H1 (cell line): ENCODE data around the gene ANXA3. TPM values are rescaled to one million over a fixed set of nuclear protein-coding genes. Genes with fewer than 3 reads are reported as not detected.

Experiments
- CTCF ChIA-PET: fragments of 300-600 bp; sonication (Branson Sonifier 250); formaldehyde crosslinking; loops from one replicate; lab custom pipeline; 2021; ENCODE audit not compliant: partially characterized antibody; lab: Charles Lee
- POLR2A ChIA-PET: fragments of 300-600 bp; sonication (Branson Sonifier 250); formaldehyde crosslinking; loops from one replicate; lab custom pipeline; 2021; ENCODE audit warnings: inconsistent platforms; ENCODE audit not compliant: partially characterized antibody; lab: Charles Lee
- DNase-seq, 2 experiments: peaks; one replicate each; pipeline versions ENCODE4 v3.0.0 to v3.0.0-alpha.2; 2010 to 2022; ENCODE audit warnings: low spot score in 2 of 2, low read depth in 1 of 2, mixed read lengths in 1 of 2
- FAIRE-seq: peaks from 2 replicates; lab custom pipeline; 2011; peaks lifted over from hg19 to GRCh38; lab: Jason Lieb, UNC
- H2AFZ ChIP-seq: 2 replicates; pipeline ENCODE4 v1.8.1; 2012; ENCODE audit warnings: low read length, inconsistent platforms
- H2AK5ac ChIP-seq: 2 replicates; pipeline ENCODE4 v1.6.1; 2013; ENCODE audit warnings: low read depth, low read length
- H2BK120ac ChIP-seq: replicated peaks from 2 replicates; pipeline ENCODE3; 2013; ENCODE audit warnings: low read depth, low read length, inconsistent platforms
- H2BK12ac ChIP-seq: 2 replicates; pipeline ENCODE4 v1.6.1; 2013; ENCODE audit warnings: low read depth, low read length
- H2BK15ac ChIP-seq: 2 replicates; pipeline ENCODE4 v1.6.1; 2013; ENCODE audit warnings: low read length
- H2BK20ac ChIP-seq: 2 replicates; pipeline ENCODE4 v1.6.1; 2013; ENCODE audit warnings: low read length
- H2BK5ac ChIP-seq: 2 replicates; pipeline ENCODE4 v1.6.1; 2013; ENCODE audit warnings: low read depth, low read length
- H3K14ac ChIP-seq: 2 replicates; pipeline ENCODE4 v1.6.1; 2013; ENCODE audit warnings: inconsistent platforms; ENCODE audit not compliant: insufficient read length
- H3K18ac ChIP-seq: 2 replicates; pipeline ENCODE4 v1.6.1; 2013; ENCODE audit warnings: low read length; ENCODE audit errors: extremely low read depth
- H3K23ac ChIP-seq: 2 replicates; pipeline ENCODE4 v1.6.1; 2013; ENCODE audit warnings: inconsistent platforms; ENCODE audit not compliant: insufficient read length
- H3K23me2 ChIP-seq: 2 replicates; pipeline ENCODE4 v1.6.1; 2013; ENCODE audit warnings: low read depth, low read length
- H3K27ac ChIP-seq: 2 replicates; pipeline ENCODE4 v1.6.1; 2011; ENCODE audit warnings: low read depth, low read length, inconsistent platforms
- H3K27me3 ChIP-seq, 4 experiments: replicated peaks in 1 of 4; 1 replicate in 1 of 4; 2 replicates in 3 of 4; pipeline versions ENCODE4 v1.6.1 to v1.8.1; 2011 to 2013; ENCODE audit warnings: low read length in 3 of 4, mild to moderate bottlenecking in 3 of 4, inconsistent platforms in 2 of 4, mixed read lengths in 2 of 4, moderate library complexity in 1 of 4; ENCODE audit not compliant: control insufficient read depth in 3 of 4, insufficient read depth in 3 of 4; ENCODE audit errors: extremely low read depth in 1 of 4
- H3K36me3 ChIP-seq, 4 experiments: 2 replicates each; pipeline versions ENCODE4 v1.6.1 to v1.8.1; 2011 to 2013; ENCODE audit warnings: mild to moderate bottlenecking in 4 of 4, low read length in 3 of 4, moderate library complexity in 2 of 4, control low read depth in 1 of 4, inconsistent platforms in 1 of 4; ENCODE audit not compliant: insufficient read depth in 4 of 4, control insufficient read depth in 2 of 4
- H3K4ac ChIP-seq: replicated peaks from 2 replicates; pipeline ENCODE3; 2013; ENCODE audit warnings: low read length, low read depth, mixed read lengths, inconsistent platforms; ENCODE audit not compliant: insufficient read length
- H3K4me1 ChIP-seq, 4 experiments: replicated peaks in 1 of 4; 1 replicate in 1 of 4; 2 replicates in 3 of 4; pipeline versions ENCODE4 v1.6.1 to v1.8.1; 2011 to 2013; ENCODE audit warnings: low read length in 3 of 4, inconsistent platforms in 2 of 4, mixed read lengths in 1 of 4; ENCODE audit not compliant: insufficient read depth in 4 of 4, control insufficient read depth in 3 of 4
- H3K4me2 ChIP-seq, 2 experiments: 2 replicates each; pipeline versions ENCODE4 v1.6.1 to v1.8.1; 2011 to 2013; ENCODE audit warnings: low read depth in 2 of 2, low read length in 2 of 2, control low read depth in 1 of 2, inconsistent platforms in 1 of 2, mild to moderate bottlenecking in 1 of 2; ENCODE audit not compliant: insufficient read depth in 1 of 2
- H3K4me3 ChIP-seq, 4 experiments: fragments of 200-600, 300-600 bp in 1 of 4; sonication (generic), shearing (Covaris generic), sonication (Bioruptor Twin) in 1 of 4; 2 replicates each; pipeline versions ENCODE4 v1.5.1 to v1.8.1; 2011 to 2016; ENCODE audit warnings: low read length in 4 of 4, low read depth in 3 of 4, control low read depth in 2 of 4, inconsistent platforms in 2 of 4, mild to moderate bottlenecking in 2 of 4, mixed read lengths in 1 of 4, moderate library complexity in 1 of 4; ENCODE audit not compliant: insufficient read depth in 2 of 4; ENCODE audit errors: extremely low read depth in 1 of 4
- H3K56ac ChIP-seq: replicated peaks from 2 replicates; pipeline ENCODE3; 2013; ENCODE audit warnings: low read depth, mild to moderate bottlenecking, mixed read lengths, low read length, inconsistent platforms; ENCODE audit not compliant: insufficient read length
- H3K79me1 ChIP-seq: 2 replicates; pipeline ENCODE4 v1.6.1; 2013; ENCODE audit warnings: low read depth, low read length, control low read depth
- H3K79me2 ChIP-seq, 2 experiments: 2 replicates each; pipeline versions ENCODE4 v1.6.1 to v1.8.1; 2012 to 2013; ENCODE audit warnings: low read length in 2 of 2, mild to moderate bottlenecking in 2 of 2, inconsistent platforms in 1 of 2; ENCODE audit not compliant: insufficient read depth in 2 of 2, control insufficient read depth in 1 of 2
- H3K9ac ChIP-seq, 4 experiments: replicated peaks in 1 of 4; 1 replicate in 1 of 4; 2 replicates in 3 of 4; pipeline versions ENCODE4 v1.6.1 to v1.8.1; 2011 to 2013; ENCODE audit warnings: low read depth in 3 of 4, low read length in 3 of 4, control low read depth in 2 of 4, mild to moderate bottlenecking in 2 of 4, moderate library complexity in 2 of 4, inconsistent platforms in 1 of 4; ENCODE audit errors: extremely low read depth in 1 of 4
- H3K9me3 ChIP-seq, 2 experiments: 2 replicates each; pipeline versions ENCODE4 v1.6.1 to v1.8.1; 2012 to 2013; ENCODE audit warnings: mild to moderate bottlenecking in 2 of 2, moderate library complexity in 2 of 2, control low read depth in 1 of 2, inconsistent platforms in 1 of 2, low read depth in 1 of 2, low read length in 1 of 2, mixed read lengths in 1 of 2; ENCODE audit not compliant: insufficient read depth in 2 of 2
- H4K20me1 ChIP-seq, 2 experiments: replicated peaks in 1 of 2; 2 replicates each; pipeline versions ENCODE3 to v1.8.1; 2011 to 2013; ENCODE audit warnings: inconsistent platforms in 2 of 2, low read length in 2 of 2, mild to moderate bottlenecking in 1 of 2; ENCODE audit not compliant: insufficient read depth in 2 of 2, control insufficient read depth in 1 of 2
- H4K5ac ChIP-seq: 2 replicates; pipeline ENCODE4 v1.6.1; 2013; ENCODE audit warnings: low read length, low read depth, mixed read lengths, inconsistent platforms; ENCODE audit not compliant: insufficient read length
- H4K8ac ChIP-seq: 2 replicates; pipeline ENCODE4 v1.8.0; 2013; ENCODE audit warnings: mild to moderate bottlenecking, moderate library complexity, low read length, inconsistent platforms; ENCODE audit not compliant: insufficient read depth; ENCODE audit errors: extremely low read depth
- H4K91ac ChIP-seq: replicated peaks from 2 replicates; pipeline ENCODE3; 2013; ENCODE audit warnings: low read length, mixed read lengths, inconsistent platforms; ENCODE audit not compliant: insufficient read length
- BCL11A ChIP-seq, 2 experiments: IDR thresholded peaks; one replicate each; pipeline ENCODE4 v1.6.1; 2011; ENCODE audit warnings: low read depth in 2 of 2, low read length in 2 of 2, mild to moderate bottlenecking in 2 of 2
- EGR1 ChIP-seq: IDR thresholded peaks from 2 replicates; pipeline ENCODE4 v1.6.1; 2011; ENCODE audit warnings: low read depth, low read length, borderline replicate concordance
- EZH2 ChIP-seq: fragments of 200-600 bp; sonication (generic); IDR thresholded peaks from 2 replicates; pipeline ENCODE4 v1.7.1; 2012; ENCODE audit warnings: low read depth, mild to moderate bottlenecking, moderate library complexity, low read length, inconsistent platforms; ENCODE audit not compliant: severe bottlenecking
- JUND ChIP-seq: IDR thresholded peaks from 2 replicates; pipeline ENCODE4 v1.6.1; 2011; ENCODE audit warnings: mild to moderate bottlenecking, improper control_type of control experiment, low read length
- NANOG ChIP-seq: IDR thresholded peaks from 2 replicates; pipeline ENCODE4 v1.6.1; 2011; ENCODE audit warnings: low read length, low read depth, mild to moderate bottlenecking, inconsistent platforms; ENCODE audit not compliant: insufficient read depth, poor library complexity, severe bottlenecking
- POU5F1 ChIP-seq: IDR thresholded peaks from 2 replicates; pipeline ENCODE4 v1.6.1; 2011; ENCODE audit warnings: low read depth, mild to moderate bottlenecking, low read length, moderate library complexity
- RFX5 ChIP-seq: IDR thresholded peaks from 2 replicates; pipeline ENCODE4 v1.6.1; 2011; ENCODE audit warnings: low read depth, low read length, improper control_type of control experiment, borderline replicate concordance
- SIRT6 ChIP-seq: IDR thresholded peaks from one replicate; pipeline ENCODE4 v1.7.1; 2012; ENCODE audit warnings: low read length, inconsistent platforms
- SIX5 ChIP-seq: IDR thresholded peaks from 2 replicates; pipeline ENCODE4 v1.6.1; 2011; ENCODE audit warnings: mild to moderate bottlenecking, low read depth, low read length
- SP1 ChIP-seq: IDR thresholded peaks from 2 replicates; pipeline ENCODE4 v1.6.1; 2011; ENCODE audit warnings: low read depth, low read length
- polyA plus RNA-seq, 7 experiments: library from polyadenylated mRNA; depleted of rRNA in 3 of 7; stranded (reverse) in 5 of 7; unstranded in 2 of 7; fragments of >200 nt in 5 of 7; fragments of 200-250 nt in 2 of 7; gene quantifications; 1 replicate in 5 of 7; 2 replicates in 1 of 7; 4 replicates in 1 of 7; pipeline versions ENCODE4 v1.2.1 to v1.2.3, GENCODE V29; 2011 to 2013; ENCODE audit warnings: missing spikeins in 2 of 7, mixed read lengths in 2 of 7
- total RNA-seq: library from RNA; stranded (reverse); fragmentation: NEBNext Ultra II Directional; extraction: Animal tissue kit (Norgen Biotek cat#: 25700); gene quantifications from 2 replicates; pipeline ENCODE4 v1.2.1, GENCODE V29; 2021

The ANXA3 gene
- total and polyA plus RNA-seq, 2 of the 8 experiments (the other 6 are each of a cell fraction or from before 2014, with no cell fraction given): 10.3 to 27.3 TPM

- ChIA-PET CTCF (interaction anchor here (0.6 to 2.1 kb wide), 8 partner anchors 11 to 621 kb away, joined by 3 to 6 read pairs (median 3); partner anchors contain the start of gene ANXA3), POLR2A (interaction anchor here (1.1 to 1.3 kb wide), 2 partner anchors 9 to 10 kb away, joined by 4 to 5 read pairs; partner anchors contain the start of gene ANXA3)
- Histone ChIP-seq H3K4me1 (peaks cover 5 to 13% (median 9%) of the 10 kb centered on the region in 4 experiments; a peak in 6 of 7 replicates), H3K79me2 (no peaks in the 10 kb centered on the region), H4K8ac (no peak overlapping the region), H3K27ac (no peak overlapping the region), H4K5ac (no peak overlapping the region), H4K91ac (no peak overlapping the region), H2BK5ac (no peak overlapping the region), H3K14ac (no peak overlapping the region), H2AK5ac (no peak overlapping the region), H4K20me1 (no peaks in the 10 kb centered on the region), H2AFZ (no peak overlapping the region), H3K56ac (no peak overlapping the region), H3K4me3 (no peak overlapping the region), H3K9ac (no peak overlapping the region), H2BK12ac (no peak overlapping the region), H2BK20ac (no peak overlapping the region), H3K27me3 (no peaks in the 10 kb centered on the region), H3K4ac (no peak overlapping the region), H3K36me3 (no peaks in the 10 kb centered on the region), H2BK15ac (no peak overlapping the region), H3K9me3 (no peaks in the 10 kb centered on the region), H3K79me1 (no peaks in the 10 kb centered on the region), H3K23ac (no peak overlapping the region), H3K23me2 (no peaks in the 10 kb centered on the region), H3K4me2 (peak overlapping the region in 1 of 2 experiments; percentile 9; a peak in 1 of 4 replicates), H2BK120ac (no peak overlapping the region), H3K18ac (no peak overlapping the region)
- TF ChIP-seq EZH2 (no peak), NANOG (no peak), RFX5 (no peak), EGR1 (no peak), SP1 (no peak), BCL11A (IDR thresholded peaks at IDR 0.05; ENCODE audit: low read depth in 2 of 2, low read length in 2 of 2) (no peak), SIX5 (no peak), SIRT6 (no peak), JUND (no peak), POU5F1 (no peak)
- FAIRE-seq: no peak
- DNase-seq: no peak
Measured at GRCh38 chr4:78561677-78562076, 10.1 kb downstream of the ANXA3 start.
